Measurements from ENCODE around the gene KCNIP4. TPM values are rescaled to one million over a fixed set of nuclear protein-coding genes. Genes with fewer than 3 reads are reported as not detected.
"Not testable (repeated sequence)": the region's sequence is repeated elsewhere in the genome, so short reads cannot be mapped to it uniquely, and the experiment has no call there.

Gene KCNIP4
- total RNA-seq (not detected), polyA plus RNA-seq (not detected)
- long read RNA-seq, donor 1 = 0 reads
- long read RNA-seq, donor 2 = 0 reads

GRCh38 chr4:21948347-21949072 is at the start of gene KCNIP4:
Gene KCNIP4, minus strand, starts transcription at chr4:21948772.
- 2 to 17% (median 5%) methylated on average over 33 to 81 of the region's 81 CpGs for WGBS, 5 donors
- peaks cover 0 to 4% (median 0%) of the 10 kb centered on the region in 8 donors for H3K9me3 ChIP-seq
- peaks cover 0 to 15% (median 3%) of the 10 kb centered on the region in 6 donors for H3K4me1 ChIP-seq
- no peak within 1 kb of the TSS for H3K27ac ChIP-seq
- intact Hi-C loops (cut with DNase I; ENCODE audit: low total_unique reads) = no loop called here
- peak; percentile 69 for DNase-seq
- peaks cover 0 to 48% (median 11%) of the 10 kb centered on the region in 7 donors for H3K27me3 ChIP-seq (replicated peaks in 1 of 7)
- TF ChIP-seq CTCF (IDR thresholded peaks at IDR 0.05 in 8 of 11, conservative IDR thresholded peaks at IDR 0.05 in 3 of 11) = no peak
- peak within 1 kb of the TSS in 7 of 8 donors; percentile 13 to 61 (median 22) for H3K4me3 ChIP-seq
- H3K36me3 ChIP-seq = no peaks in the 10 kb centered on the region

GRCh38 chr4:21996618-21997017 is 48.0 kb upstream of the KCNIP4 start:
- H3K4me1 ChIP-seq; H3K27ac ChIP-seq; H3K27me3 ChIP-seq (replicated peaks in 1 of 7); intact Hi-C loops (cut with DNase I; ENCODE audit: low total_unique reads); DNase-seq; H3K36me3 ChIP-seq; H3K4me3 ChIP-seq: not testable (repeated sequence)
- peaks cover 0 to 34% (median 23%) of the 10 kb centered on the region in 8 donors for H3K9me3 ChIP-seq
- WGBS, 5 donors = 94 to 97% (median 96%) methylated on average over 9 of the region's 9 CpGs

GRCh38 chr4:21992330-21992729 is 43.8 kb upstream of the KCNIP4 start:
- WGBS, 5 donors = 77 to 92% (median 81%) methylated on average over 1 of the region's 1 CpG
- Histone ChIP-seq H3K27ac (no peak overlapping the region), H3K4me1 (no peaks in the 10 kb centered on the region), H3K36me3 (no peaks in the 10 kb centered on the region), H3K27me3 (replicated peaks in 1 of 7) (no peaks in the 10 kb centered on the region), H3K9me3 (peaks cover 0 to 25% (median 14%) of the 10 kb centered on the region in 8 donors), H3K4me3 (no peak overlapping the region)
- intact Hi-C loops (cut with DNase I; ENCODE audit: low total_unique reads) = no loop called here
- TF ChIP-seq POLR2A (IDR thresholded peaks at IDR 0.05) (no peak), POLR2AphosphoS5 (IDR thresholded peaks at IDR 0.05) (no peak), CTCF (IDR thresholded peaks at IDR 0.05 in 8 of 11, conservative IDR thresholded peaks at IDR 0.05 in 3 of 11) (no peak)
- no peak for DNase-seq

- no peaks in the 10 kb centered on the region for H3K27me3 ChIP-seq (replicated peaks in 1 of 7)
- no peak for TF ChIP-seq POLR2A (IDR thresholded peaks at IDR 0.05)
- no peak for TF ChIP-seq POLR2AphosphoS5 (IDR thresholded peaks at IDR 0.05)
- no peak for TF ChIP-seq CTCF (IDR thresholded peaks at IDR 0.05 in 8 of 11, conservative IDR thresholded peaks at IDR 0.05 in 3 of 11)
- H3K4me1 ChIP-seq = no peaks in the 10 kb centered on the region
- WGBS, 5 donors = 69 to 83% (median 76%) methylated on average over 1 of the region's 1 CpG
- DNase-seq = no peak
- peaks cover 0 to 19% (median 7%) of the 10 kb centered on the region in 8 donors for H3K9me3 ChIP-seq
- intact Hi-C loops (cut with DNase I; ENCODE audit: low total_unique reads) = no loop called here
- H3K36me3 ChIP-seq = no peaks in the 10 kb centered on the region
- H3K27ac ChIP-seq = no peak overlapping the region
- no peak overlapping the region for H3K4me3 ChIP-seq
These were observed 43.0 kb upstream of the KCNIP4 start for GRCh38 chr4:21991562-21991961.
